Neural cell (in vitro differentiated cells): Measurements from ENCODE around the gene ENAH. TPM values are rescaled to one million over a fixed set of nuclear protein-coding genes. Genes with fewer than 3 reads are reported as not detected.

Experiments
- H2AFZ ChIP-seq: fragments of 200-600, 300-800 bp; sonication (generic), shearing (Covaris generic); 2 replicates; pipeline ENCODE4 v1.6.0; 2014; ENCODE audit warnings: low read depth, mild to moderate bottlenecking, antibody characterized with exemption, low read length, moderate library complexity
- H3F3A ChIP-seq: fragments of 200-600 bp; shearing (Covaris generic); 2 replicates; pipeline ENCODE4 v1.6.1; 2016; ENCODE audit warnings: mild to moderate bottlenecking, moderate library complexity, mixed read lengths, antibody characterized with exemption, low read length; ENCODE audit not compliant: insufficient read depth, poor library complexity, severe bottlenecking
- H3K27ac ChIP-seq: fragments of 200-600, 300-800 bp; sonication (generic), shearing (Covaris generic); 2 replicates; pipeline ENCODE4 v1.5.1; 2014; ENCODE audit warnings: mild to moderate bottlenecking, low read length, moderate library complexity
- H3K27me3 ChIP-seq: fragments of 300-800, 200-600 bp; sonication (generic), shearing (Covaris generic); 2 replicates; pipeline ENCODE4 v1.6.0; 2014; ENCODE audit warnings: mild to moderate bottlenecking, low read depth, low read length, moderate library complexity; ENCODE audit not compliant: insufficient read depth
- H3K36me3 ChIP-seq: fragments of 300-800, 200-600 bp; sonication (generic), shearing (Covaris generic); 2 replicates; pipeline ENCODE4 v1.5.1; 2014; ENCODE audit warnings: mild to moderate bottlenecking, antibody characterized with exemption, low read length, moderate library complexity; ENCODE audit not compliant: insufficient read depth
- H3K4me2 ChIP-seq: fragments of 300-800, 200-600 bp; sonication (generic), shearing (Covaris generic); 2 replicates; pipeline ENCODE4 v1.6.0; 2014; ENCODE audit warnings: mild to moderate bottlenecking, low read length
- H3K4me3 ChIP-seq: fragments of 300-800, 200-600 bp; sonication (generic), shearing (Covaris generic); 2 replicates; pipeline ENCODE4 v1.5.1; 2014; ENCODE audit warnings: mild to moderate bottlenecking, low read length, moderate library complexity
- H3K79me2 ChIP-seq: fragments of 200-600 bp; shearing (Covaris generic); replicated peaks from 2 replicates; pipeline ENCODE4 v1.6.0; 2014; ENCODE audit warnings: mild to moderate bottlenecking, low read length, moderate library complexity; ENCODE audit not compliant: insufficient read depth
- H3K9ac ChIP-seq: fragments of 300-800, 200-600 bp; sonication (generic), shearing (Covaris generic); 2 replicates; pipeline ENCODE4 v1.6.1; 2016; ENCODE audit warnings: mild to moderate bottlenecking, low read length, mixed read lengths
- H3K9me2 ChIP-seq: fragments of 200-600 bp; shearing (Covaris generic); 2 replicates; pipeline ENCODE4 v1.6.1; 2016; ENCODE audit warnings: mild to moderate bottlenecking, low read length, mixed read lengths; ENCODE audit not compliant: insufficient read depth
- H3K9me3 ChIP-seq: fragments of 200-600, 300-800 bp; sonication (generic), shearing (Covaris generic); 2 replicates; pipeline ENCODE4 v1.6.1; 2016; ENCODE audit warnings: mild to moderate bottlenecking, mixed run types, low read length, moderate library complexity, mixed read lengths
- H4K20me1 ChIP-seq: fragments of 200-600 bp; shearing (Covaris generic); 2 replicates; pipeline ENCODE4 v1.6.1; 2016; ENCODE audit warnings: mild to moderate bottlenecking, mixed run types; ENCODE audit not compliant: insufficient read depth
- EP300 ChIP-seq: fragments of 450-650 bp; conservative IDR thresholded peaks from 2 replicates; pipeline ENCODE4 v1.6.1; 2014; ENCODE audit warnings: antibody characterized with exemption, mild to moderate bottlenecking, moderate library complexity; ENCODE audit not compliant: poor library complexity, severe bottlenecking
- EZH2 ChIP-seq: fragments of 200-600, 300-800 bp; shearing (Covaris generic), sonication (generic); IDR thresholded peaks from 2 replicates; pipeline ENCODE4 v1.6.1; 2014; ENCODE audit warnings: antibody characterized with exemption, low read length, borderline replicate concordance, mild to moderate bottlenecking; ENCODE audit not compliant: insufficient read depth, poor library complexity, severe bottlenecking
- MXI1 ChIP-seq: fragments of 450-650 bp; conservative IDR thresholded peaks from 2 replicates; pipeline ENCODE4 v1.6.1; 2014; ENCODE audit warnings: antibody characterized with exemption, mild to moderate bottlenecking; ENCODE audit not compliant: poor library complexity, severe bottlenecking
- POLR2AphosphoS5 ChIP-seq: IDR thresholded peaks from 2 replicates; pipeline ENCODE4 v1.6.1; 2012
- RAD21 ChIP-seq: fragments of 450-650 bp; conservative IDR thresholded peaks from 2 replicates; pipeline ENCODE4 v1.6.1; 2014; ENCODE audit warnings: antibody characterized with exemption, mild to moderate bottlenecking, moderate library complexity
- SMC3 ChIP-seq: fragments of 450-650 bp; conservative IDR thresholded peaks from 2 replicates; pipeline ENCODE4 v1.6.1; 2014; ENCODE audit warnings: antibody characterized with exemption, mild to moderate bottlenecking, moderate library complexity; ENCODE audit not compliant: poor library complexity
- TAF1 ChIP-seq: IDR thresholded peaks from 2 replicates; pipeline ENCODE4 v1.6.1; 2012; ENCODE audit warnings: low read depth
- polyA plus RNA-seq: library from polyadenylated mRNA; depleted of rRNA; stranded (reverse); fragments of >200 nt; gene quantifications from 2 replicates; pipeline ENCODE4 v1.2.3, GENCODE V29; 2014
- TF ChIP-seq, protein P1 (sequence below): IDR thresholded peaks from 2 replicates; pipeline ENCODE4 v1.6.1; 2012; ENCODE audit warnings: borderline replicate concordance
- TF ChIP-seq, protein P2 (sequence below): fragments of 450-650 bp; IDR thresholded peaks from 2 replicates; pipeline ENCODE4 v1.5.1; 2014; ENCODE audit warnings: antibody characterized with exemption, mild to moderate bottlenecking, moderate library complexity; ENCODE audit not compliant: poor library complexity, severe bottlenecking

Gene ENAH
- polyA plus RNA-seq, 1 donor from 2014 or later = 58.4 TPM

DNA sequence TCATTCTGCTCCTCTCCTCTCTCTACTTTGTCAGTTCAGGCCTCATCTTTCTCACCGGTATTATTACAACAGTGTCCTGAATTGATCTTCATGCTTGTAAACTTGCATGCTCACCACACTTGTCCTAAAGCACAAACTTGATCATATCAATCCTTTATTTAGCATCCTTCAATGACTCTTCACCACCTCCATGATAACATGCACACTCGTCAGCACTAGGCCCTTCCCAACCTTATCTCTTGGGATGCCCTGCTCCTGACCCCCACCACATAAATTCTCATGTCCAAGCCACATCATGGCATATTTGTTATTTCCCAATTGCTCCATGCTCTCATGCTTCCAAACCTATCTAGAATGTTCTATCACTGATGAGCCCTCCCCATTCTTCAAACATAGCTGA lies 103.1 kb downstream of the ENAH start:
- Histone ChIP-seq H3K27ac (no peak overlapping the region), H3K4me3 (no peak overlapping the region), H4K20me1 (no peaks in the 10 kb centered on the region), H3K27me3 (no peaks in the 10 kb centered on the region), H3F3A (peaks cover 16% of the 10 kb centered on the region), H3K9ac (no peak overlapping the region), H3K9me2 (no peaks in the 10 kb centered on the region), H3K79me2 (peaks cover 52% of the 10 kb centered on the region), H3K4me2 (no peak overlapping the region), H2AFZ (no peak overlapping the region), H3K36me3 (peaks cover 10% of the 10 kb centered on the region), H3K9me3 (no peaks in the 10 kb centered on the region)
- TF ChIP-seq, protein P1, sequence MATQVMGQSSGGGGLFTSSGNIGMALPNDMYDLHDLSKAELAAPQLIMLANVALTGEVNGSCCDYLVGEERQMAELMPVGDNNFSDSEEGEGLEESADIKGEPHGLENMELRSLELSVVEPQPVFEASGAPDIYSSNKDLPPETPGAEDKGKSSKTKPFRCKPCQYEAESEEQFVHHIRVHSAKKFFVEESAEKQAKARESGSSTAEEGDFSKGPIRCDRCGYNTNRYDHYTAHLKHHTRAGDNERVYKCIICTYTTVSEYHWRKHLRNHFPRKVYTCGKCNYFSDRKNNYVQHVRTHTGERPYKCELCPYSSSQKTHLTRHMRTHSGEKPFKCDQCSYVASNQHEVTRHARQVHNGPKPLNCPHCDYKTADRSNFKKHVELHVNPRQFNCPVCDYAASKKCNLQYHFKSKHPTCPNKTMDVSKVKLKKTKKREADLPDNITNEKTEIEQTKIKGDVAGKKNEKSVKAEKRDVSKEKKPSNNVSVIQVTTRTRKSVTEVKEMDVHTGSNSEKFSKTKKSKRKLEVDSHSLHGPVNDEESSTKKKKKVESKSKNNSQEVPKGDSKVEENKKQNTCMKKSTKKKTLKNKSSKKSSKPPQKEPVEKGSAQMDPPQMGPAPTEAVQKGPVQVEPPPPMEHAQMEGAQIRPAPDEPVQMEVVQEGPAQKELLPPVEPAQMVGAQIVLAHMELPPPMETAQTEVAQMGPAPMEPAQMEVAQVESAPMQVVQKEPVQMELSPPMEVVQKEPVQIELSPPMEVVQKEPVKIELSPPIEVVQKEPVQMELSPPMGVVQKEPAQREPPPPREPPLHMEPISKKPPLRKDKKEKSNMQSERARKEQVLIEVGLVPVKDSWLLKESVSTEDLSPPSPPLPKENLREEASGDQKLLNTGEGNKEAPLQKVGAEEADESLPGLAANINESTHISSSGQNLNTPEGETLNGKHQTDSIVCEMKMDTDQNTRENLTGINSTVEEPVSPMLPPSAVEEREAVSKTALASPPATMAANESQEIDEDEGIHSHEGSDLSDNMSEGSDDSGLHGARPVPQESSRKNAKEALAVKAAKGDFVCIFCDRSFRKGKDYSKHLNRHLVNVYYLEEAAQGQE = no peak
- TF ChIP-seq EP300 (no peak), MXI1 (no peak), SMC3 (no peak), POLR2AphosphoS5 (no peak), RAD21 (no peak), EZH2 (no peak), TAF1 (no peak)
- TF ChIP-seq, protein P2, sequence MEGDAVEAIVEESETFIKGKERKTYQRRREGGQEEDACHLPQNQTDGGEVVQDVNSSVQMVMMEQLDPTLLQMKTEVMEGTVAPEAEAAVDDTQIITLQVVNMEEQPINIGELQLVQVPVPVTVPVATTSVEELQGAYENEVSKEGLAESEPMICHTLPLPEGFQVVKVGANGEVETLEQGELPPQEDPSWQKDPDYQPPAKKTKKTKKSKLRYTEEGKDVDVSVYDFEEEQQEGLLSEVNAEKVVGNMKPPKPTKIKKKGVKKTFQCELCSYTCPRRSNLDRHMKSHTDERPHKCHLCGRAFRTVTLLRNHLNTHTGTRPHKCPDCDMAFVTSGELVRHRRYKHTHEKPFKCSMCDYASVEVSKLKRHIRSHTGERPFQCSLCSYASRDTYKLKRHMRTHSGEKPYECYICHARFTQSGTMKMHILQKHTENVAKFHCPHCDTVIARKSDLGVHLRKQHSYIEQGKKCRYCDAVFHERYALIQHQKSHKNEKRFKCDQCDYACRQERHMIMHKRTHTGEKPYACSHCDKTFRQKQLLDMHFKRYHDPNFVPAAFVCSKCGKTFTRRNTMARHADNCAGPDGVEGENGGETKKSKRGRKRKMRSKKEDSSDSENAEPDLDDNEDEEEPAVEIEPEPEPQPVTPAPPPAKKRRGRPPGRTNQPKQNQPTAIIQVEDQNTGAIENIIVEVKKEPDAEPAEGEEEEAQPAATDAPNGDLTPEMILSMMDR = no peak

DNA sequence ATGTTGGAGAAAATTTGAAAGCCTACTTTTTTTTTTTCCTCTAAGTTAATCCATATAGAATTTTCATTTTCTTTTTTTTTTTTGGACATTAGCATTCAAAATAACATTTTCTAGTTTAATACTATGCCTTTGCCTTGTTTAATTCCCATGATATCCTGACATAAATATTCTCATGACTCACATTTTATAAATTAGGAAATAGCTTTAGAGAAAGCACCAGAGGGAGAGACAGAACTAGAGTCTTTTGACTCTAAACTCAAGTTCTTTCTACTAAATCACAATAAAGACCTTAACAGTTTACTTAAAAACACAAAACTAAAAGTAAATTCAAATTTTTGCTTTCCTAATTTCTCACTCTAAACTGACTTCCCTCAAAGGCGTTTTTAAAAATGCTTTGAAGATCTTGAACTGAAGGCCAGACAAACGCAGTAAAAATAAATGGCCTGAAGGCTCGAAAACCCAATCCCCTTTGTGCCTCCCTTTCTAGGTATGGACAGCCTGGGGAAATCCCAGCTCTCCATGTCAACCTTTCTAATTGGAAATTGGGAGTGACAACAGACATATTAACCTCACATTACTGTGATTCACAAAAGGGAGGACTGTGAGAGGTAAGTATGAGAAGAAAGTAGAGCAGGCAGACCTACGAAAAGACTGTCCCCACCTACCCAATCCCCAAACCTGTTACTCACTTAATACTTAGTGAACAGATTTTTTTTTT lies 104.6 kb downstream of the ENAH start:
- Histone ChIP-seq H4K20me1 (no peaks in the 10 kb centered on the region), H3K9me2 (no peaks in the 10 kb centered on the region), H3K4me3 (no peak overlapping the region), H3K9me3 (no peaks in the 10 kb centered on the region), H2AFZ (no peak overlapping the region), H3K79me2 (peaks cover 52% of the 10 kb centered on the region), H3K36me3 (no peaks in the 10 kb centered on the region), H3K27me3 (no peaks in the 10 kb centered on the region), H3K4me2 (no peak overlapping the region), H3K27ac (no peak overlapping the region), H3K9ac (no peak overlapping the region), H3F3A (peaks cover 16% of the 10 kb centered on the region)
- TF ChIP-seq POLR2AphosphoS5 = no peak
- TF ChIP-seq MXI1 = no peak
- TF ChIP-seq, protein P2 = no peak
- TF ChIP-seq TAF1 = no peak
- no peak for TF ChIP-seq SMC3
- no peak for TF ChIP-seq EZH2
- no peak for TF ChIP-seq RAD21
- TF ChIP-seq, protein P1 = no peak
- no peak for TF ChIP-seq EP300
